Neural crest cell (in vitro differentiated cells): ENCODE data around the gene TFE3. TPM values are rescaled to one million over a fixed set of nuclear protein-coding genes. Genes with fewer than 3 reads are reported as not detected.

ENCODE experiments used
- DNase-seq: peaks from one replicate; pipeline ENCODE4 v3.0.0; 2021; ENCODE audit warnings: low read depth, mixed read lengths, low spot score
- H3K27ac Mint-ChIP-seq: one replicate; pipeline ENCODE4 v1.8.0; 2021; ENCODE audit warnings: mild to moderate bottlenecking, mixed read lengths; ENCODE audit not compliant: unreplicated experiment
- H3K27me3 Mint-ChIP-seq: 2 replicates; pipeline ENCODE4 v1.8.0; 2021; ENCODE audit warnings: low read depth, mild to moderate bottlenecking, mixed read lengths
- H3K36me3 Mint-ChIP-seq: 2 replicates; pipeline ENCODE4 v1.8.0; 2021; ENCODE audit warnings: low read depth, mild to moderate bottlenecking, mixed read lengths
- H3K4me1 Mint-ChIP-seq: 2 replicates; pipeline ENCODE4 v1.8.0; 2021; ENCODE audit warnings: mixed read lengths
- H3K4me3 Mint-ChIP-seq: one replicate; pipeline ENCODE4 v1.8.0; 2021; ENCODE audit warnings: mild to moderate bottlenecking, mixed read lengths
- H3K9me3 Mint-ChIP-seq: 2 replicates; pipeline ENCODE4 v1.8.0; 2021; ENCODE audit warnings: mixed read lengths
- total RNA-seq: library from RNA; stranded (reverse); gene quantifications from 2 replicates; pipeline ENCODE4 v1.2.1, GENCODE V29; 2021
- TF ChIP-seq, protein P1 (sequence below): fragments of 200-600 bp; sonication (generic); conservative IDR thresholded peaks from 2 replicates; pipeline ENCODE4 v1.5.0; 2021; ENCODE audit warnings: antibody characterized with exemption, mild to moderate bottlenecking

The TFE3 gene
- total RNA-seq, 1 donor from 2014 or later = 26.2 TPM

DNA sequence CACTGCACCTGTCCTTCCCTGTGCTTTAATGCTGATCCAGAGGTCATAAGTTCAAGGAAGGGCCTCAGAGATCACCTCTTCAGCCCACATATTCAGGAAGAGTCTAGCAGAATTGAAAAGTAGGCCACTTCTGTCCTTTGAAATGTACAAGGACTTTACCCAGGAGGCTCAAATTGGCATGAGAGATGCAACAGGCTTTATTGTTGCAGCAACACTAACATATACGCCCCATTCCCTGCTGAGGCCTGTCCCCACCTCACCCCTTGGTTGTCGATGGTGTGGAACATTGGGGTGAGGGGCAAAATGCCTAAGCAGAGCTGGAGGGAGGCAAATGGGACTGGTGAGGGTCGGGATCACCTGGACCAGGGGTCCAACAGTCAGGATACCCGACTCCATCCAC is 27.8 kb upstream of the TFE3 start:
- peak overlapping the region; percentile 61 for H3K4me3 Mint-ChIP-seq

GRCh38 chrX:49069038-49069437 is 25.9 kb upstream of the TFE3 start:
- no peak for DNase-seq
- Mint-ChIP-seq H3K27ac (no peak overlapping the region), H3K4me1 (peaks cover 9% of the 10 kb centered on the region), H3K36me3 (peaks cover 2% of the 10 kb centered on the region), H3K4me3 (no peak overlapping the region), H3K9me3 (no peaks in the 10 kb centered on the region), H3K27me3 (no peaks in the 10 kb centered on the region)
- TF ChIP-seq, protein P1, sequence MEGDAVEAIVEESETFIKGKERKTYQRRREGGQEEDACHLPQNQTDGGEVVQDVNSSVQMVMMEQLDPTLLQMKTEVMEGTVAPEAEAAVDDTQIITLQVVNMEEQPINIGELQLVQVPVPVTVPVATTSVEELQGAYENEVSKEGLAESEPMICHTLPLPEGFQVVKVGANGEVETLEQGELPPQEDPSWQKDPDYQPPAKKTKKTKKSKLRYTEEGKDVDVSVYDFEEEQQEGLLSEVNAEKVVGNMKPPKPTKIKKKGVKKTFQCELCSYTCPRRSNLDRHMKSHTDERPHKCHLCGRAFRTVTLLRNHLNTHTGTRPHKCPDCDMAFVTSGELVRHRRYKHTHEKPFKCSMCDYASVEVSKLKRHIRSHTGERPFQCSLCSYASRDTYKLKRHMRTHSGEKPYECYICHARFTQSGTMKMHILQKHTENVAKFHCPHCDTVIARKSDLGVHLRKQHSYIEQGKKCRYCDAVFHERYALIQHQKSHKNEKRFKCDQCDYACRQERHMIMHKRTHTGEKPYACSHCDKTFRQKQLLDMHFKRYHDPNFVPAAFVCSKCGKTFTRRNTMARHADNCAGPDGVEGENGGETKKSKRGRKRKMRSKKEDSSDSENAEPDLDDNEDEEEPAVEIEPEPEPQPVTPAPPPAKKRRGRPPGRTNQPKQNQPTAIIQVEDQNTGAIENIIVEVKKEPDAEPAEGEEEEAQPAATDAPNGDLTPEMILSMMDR = no peak

More for the DNA sequence above, 27.8 kb upstream of the TFE3 start:
- DNase-seq = no peak
- H3K4me1 Mint-ChIP-seq = peaks cover 13% of the 10 kb centered on the region
- H3K36me3 Mint-ChIP-seq = peaks cover 4% of the 10 kb centered on the region
- H3K27me3 Mint-ChIP-seq = no peaks in the 10 kb centered on the region
- no peaks in the 10 kb centered on the region for H3K9me3 Mint-ChIP-seq
- H3K27ac Mint-ChIP-seq = no peak overlapping the region
- TF ChIP-seq, protein P1 = no peak

GRCh38 chrX:49067285-49068120 is 24.3 kb upstream of the TFE3 start:
- H3K27me3 Mint-ChIP-seq = no peaks in the 10 kb centered on the region
- H3K27ac Mint-ChIP-seq = no peak overlapping the region
- H3K9me3 Mint-ChIP-seq = no peaks in the 10 kb centered on the region
- no peaks in the 10 kb centered on the region for H3K4me1 Mint-ChIP-seq
- TF ChIP-seq, protein P1 = no peak
- peak overlapping the region; percentile 66 for H3K4me3 Mint-ChIP-seq
- H3K36me3 Mint-ChIP-seq = peaks cover 2% of the 10 kb centered on the region
- DNase-seq = no peak

GRCh38 chrX:49066690-49067089 is 23.5 kb upstream of the TFE3 start:
- Mint-ChIP-seq H3K4me1 (no peaks in the 10 kb centered on the region), H3K4me3 (no peak overlapping the region), H3K27me3 (no peaks in the 10 kb centered on the region), H3K9me3 (no peaks in the 10 kb centered on the region), H3K27ac (no peak overlapping the region), H3K36me3 (no peaks in the 10 kb centered on the region)
- TF ChIP-seq, protein P1 = no peak
- DNase-seq = no peak

- H3K9me3 Mint-ChIP-seq = no peaks in the 10 kb centered on the region
- TF ChIP-seq, protein P1 = no peak
- no peak for DNase-seq
- no peaks in the 10 kb centered on the region for H3K4me1 Mint-ChIP-seq
- H3K36me3 Mint-ChIP-seq = no peaks in the 10 kb centered on the region
- H3K4me3 Mint-ChIP-seq = no peak overlapping the region
- H3K27me3 Mint-ChIP-seq = no peaks in the 10 kb centered on the region
- H3K27ac Mint-ChIP-seq = no peak overlapping the region
Measured at GRCh38 chrX:49066278-49066677, 23.1 kb upstream of the TFE3 start.
